ENCODE measurements around the gene LEP.

The LEP gene

DNA sequence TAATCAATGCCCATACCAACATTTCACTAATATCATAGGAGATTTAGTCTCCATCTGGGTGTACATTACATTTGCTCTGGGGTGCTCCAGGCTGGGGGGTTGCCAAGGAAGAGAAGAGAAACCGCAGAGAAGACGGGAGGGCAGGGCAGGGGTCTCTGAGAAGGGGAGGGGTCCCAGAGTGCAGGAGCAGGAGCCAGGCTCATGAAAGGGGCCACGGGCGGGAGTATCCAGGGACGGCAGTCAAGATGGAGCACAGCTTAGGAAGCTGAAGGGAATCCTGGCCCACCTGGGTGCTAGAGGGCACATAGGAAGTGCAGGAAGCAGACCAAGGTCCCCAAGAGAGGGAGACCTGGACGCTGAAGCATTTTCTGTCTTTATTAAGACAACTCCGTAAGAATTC is 2.2 kb downstream of the LEP start:
- DNase-seq: no peak
- Mint-ChIP-seq H3K9me3 (peaks cover 22% of the 10 kb centered on the region), H3K4me1 (no peaks in the 10 kb centered on the region), H3K4me3 (no peak overlapping the region), H3K27ac (no peak overlapping the region), H3K27me3 (ENCODE audit: low read depth, poor library complexity) (peaks cover 11% of the 10 kb centered on the region), H3K36me3 (ENCODE audit: low read depth) (peaks cover 6% of the 10 kb centered on the region)
- TF ChIP-seq, protein P1, sequence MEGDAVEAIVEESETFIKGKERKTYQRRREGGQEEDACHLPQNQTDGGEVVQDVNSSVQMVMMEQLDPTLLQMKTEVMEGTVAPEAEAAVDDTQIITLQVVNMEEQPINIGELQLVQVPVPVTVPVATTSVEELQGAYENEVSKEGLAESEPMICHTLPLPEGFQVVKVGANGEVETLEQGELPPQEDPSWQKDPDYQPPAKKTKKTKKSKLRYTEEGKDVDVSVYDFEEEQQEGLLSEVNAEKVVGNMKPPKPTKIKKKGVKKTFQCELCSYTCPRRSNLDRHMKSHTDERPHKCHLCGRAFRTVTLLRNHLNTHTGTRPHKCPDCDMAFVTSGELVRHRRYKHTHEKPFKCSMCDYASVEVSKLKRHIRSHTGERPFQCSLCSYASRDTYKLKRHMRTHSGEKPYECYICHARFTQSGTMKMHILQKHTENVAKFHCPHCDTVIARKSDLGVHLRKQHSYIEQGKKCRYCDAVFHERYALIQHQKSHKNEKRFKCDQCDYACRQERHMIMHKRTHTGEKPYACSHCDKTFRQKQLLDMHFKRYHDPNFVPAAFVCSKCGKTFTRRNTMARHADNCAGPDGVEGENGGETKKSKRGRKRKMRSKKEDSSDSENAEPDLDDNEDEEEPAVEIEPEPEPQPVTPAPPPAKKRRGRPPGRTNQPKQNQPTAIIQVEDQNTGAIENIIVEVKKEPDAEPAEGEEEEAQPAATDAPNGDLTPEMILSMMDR (IDR thresholded peaks at IDR 0.05): no peak

DNA sequence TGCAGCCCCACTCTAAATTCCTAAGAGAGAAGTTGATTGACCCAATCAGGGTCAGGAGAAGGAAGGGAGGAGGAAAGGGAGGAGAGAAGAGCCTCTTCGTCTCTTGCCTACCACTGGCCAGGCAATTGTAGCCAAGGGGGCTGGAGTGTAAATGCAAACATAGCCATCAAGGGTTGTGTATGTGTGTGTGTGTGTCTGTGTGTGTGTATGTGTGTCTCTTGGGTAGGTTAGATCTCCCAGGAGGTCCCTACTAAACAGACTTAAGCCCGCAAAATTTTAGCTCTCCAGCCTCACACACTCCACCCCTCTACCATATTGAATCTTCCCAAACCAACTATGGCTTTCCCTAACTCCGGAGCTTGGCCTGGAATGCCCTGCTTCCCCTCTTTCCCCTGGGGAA is 3.8 kb downstream of the LEP start:
- H3K27ac Mint-ChIP-seq: peak overlapping the region; percentile 25
- peaks cover 6% of the 10 kb centered on the region for H3K9me3 Mint-ChIP-seq
- TF ChIP-seq, protein P1 (IDR thresholded peaks at IDR 0.05): no peak
- no peaks in the 10 kb centered on the region for H3K4me1 Mint-ChIP-seq
- DNase-seq: no peak
- H3K27me3 Mint-ChIP-seq (ENCODE audit: low read depth, poor library complexity): peaks cover 9% of the 10 kb centered on the region
- no peak overlapping the region for H3K4me3 Mint-ChIP-seq
- H3K36me3 Mint-ChIP-seq (ENCODE audit: low read depth): no peaks in the 10 kb centered on the region

DNA sequence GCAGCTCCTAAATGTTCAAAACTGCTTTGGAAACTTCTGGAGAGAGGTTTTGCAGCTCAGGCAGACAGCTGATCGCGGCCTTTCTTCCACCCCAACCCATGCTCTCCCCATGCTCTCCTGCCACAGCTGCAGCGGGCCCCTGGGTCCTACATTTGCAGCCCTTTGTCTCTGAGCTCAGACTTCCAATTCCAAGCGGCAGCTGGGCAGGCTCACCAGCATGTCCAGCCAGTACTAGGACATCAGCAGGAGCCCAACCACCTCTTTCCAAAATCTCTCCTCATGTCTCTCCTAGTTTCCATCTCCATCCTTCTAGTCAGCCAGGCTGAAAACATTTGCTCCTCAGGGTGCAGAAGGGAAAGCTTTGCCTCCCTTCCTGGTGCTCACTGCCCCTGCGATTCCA is 6.0 kb downstream of the LEP start:
- Mint-ChIP-seq H3K4me3 (no peak overlapping the region), H3K9me3 (no peaks in the 10 kb centered on the region), H3K27ac (no peak overlapping the region), H3K27me3 (ENCODE audit: low read depth, poor library complexity) (peaks cover 11% of the 10 kb centered on the region), H3K4me1 (no peaks in the 10 kb centered on the region), H3K36me3 (ENCODE audit: low read depth) (no peaks in the 10 kb centered on the region)
- TF ChIP-seq, protein P1 (IDR thresholded peaks at IDR 0.05): no peak
- DNase-seq: no peak

DNA sequence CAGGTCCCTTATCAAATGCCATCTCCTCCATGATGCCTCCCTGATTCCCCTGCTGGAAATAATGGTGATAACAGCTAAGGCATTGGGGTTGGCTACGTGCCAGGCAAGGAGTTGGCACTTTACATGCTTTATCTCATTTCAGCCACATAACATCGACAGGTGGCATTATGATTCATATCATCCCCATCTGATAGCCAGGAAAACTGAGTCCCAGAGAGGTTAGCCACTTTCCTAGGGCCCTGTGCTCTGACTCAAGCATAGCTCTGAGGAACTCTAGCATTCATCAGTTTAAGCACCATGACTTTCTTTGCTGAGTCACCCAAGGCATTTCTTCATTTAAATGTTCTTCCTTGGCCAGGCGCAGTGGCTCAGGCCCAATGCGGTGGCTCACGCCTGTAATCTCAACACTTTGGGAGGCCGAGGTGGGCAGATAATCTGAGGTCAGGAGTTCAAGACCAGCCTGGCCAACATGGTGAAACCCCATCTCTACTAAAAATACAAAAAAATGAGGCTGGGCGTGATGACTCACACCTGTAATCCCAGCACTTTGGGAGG is 6.6 kb downstream of the LEP start:
- no peaks in the 10 kb centered on the region for H3K9me3 Mint-ChIP-seq
- no peak for DNase-seq
- H3K27me3 Mint-ChIP-seq (ENCODE audit: low read depth, poor library complexity): peaks cover 11% of the 10 kb centered on the region
- no peaks in the 10 kb centered on the region for H3K36me3 Mint-ChIP-seq (ENCODE audit: low read depth)
- H3K27ac Mint-ChIP-seq: no peak overlapping the region
- no peaks in the 10 kb centered on the region for H3K4me1 Mint-ChIP-seq
- TF ChIP-seq, protein P1 (IDR thresholded peaks at IDR 0.05): no peak
- no peak overlapping the region for H3K4me3 Mint-ChIP-seq

DNA sequence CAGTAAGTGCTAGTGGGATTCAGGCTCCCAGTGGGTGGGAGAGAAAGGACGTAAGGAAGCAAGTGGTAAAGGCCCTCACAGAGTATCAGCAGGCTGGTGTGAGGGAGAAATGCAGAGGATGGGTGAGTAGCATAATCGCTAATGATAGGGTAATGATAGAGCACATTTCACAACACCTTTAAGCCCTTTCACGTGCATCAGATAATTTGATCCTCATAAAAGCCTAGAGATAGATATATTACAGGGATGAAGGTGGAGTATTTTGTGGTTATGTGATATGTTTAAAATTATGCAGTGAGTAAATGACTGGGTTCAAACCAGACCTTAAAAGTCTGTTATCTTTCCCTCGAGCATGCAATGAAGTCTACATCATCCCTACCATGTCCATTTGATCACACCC is 10.3 kb downstream of the LEP start:
- Mint-ChIP-seq H3K9me3 (no peaks in the 10 kb centered on the region), H3K4me1 (no peaks in the 10 kb centered on the region), H3K4me3 (no peak overlapping the region)

DNA sequence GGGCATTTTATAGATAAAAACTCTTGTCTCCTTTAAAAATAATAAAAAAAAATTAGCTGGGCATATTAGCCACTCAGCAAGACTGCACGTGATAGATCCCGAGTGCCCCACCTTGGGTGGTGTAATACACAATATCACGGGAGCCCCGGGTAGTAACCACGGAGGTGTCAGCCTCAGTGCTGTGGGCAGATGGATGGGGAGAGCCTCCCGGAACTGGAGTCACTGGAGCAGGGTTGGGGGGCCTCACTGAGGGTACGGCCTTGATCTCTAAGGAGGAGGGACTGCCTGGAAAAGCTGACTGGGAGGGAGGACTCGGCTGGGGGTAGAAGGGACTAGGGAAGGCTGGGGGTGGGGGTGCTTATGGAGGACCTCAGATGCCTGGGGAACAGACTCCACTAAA is 12.6 kb downstream of the LEP start:
- peaks cover 5% of the 10 kb centered on the region for H3K9me3 Mint-ChIP-seq
- peaks cover 5% of the 10 kb centered on the region for H3K4me1 Mint-ChIP-seq
- H3K36me3 Mint-ChIP-seq (ENCODE audit: low read depth): no peaks in the 10 kb centered on the region
- TF ChIP-seq, protein P1 (IDR thresholded peaks at IDR 0.05): no peak
- no peak overlapping the region for H3K4me3 Mint-ChIP-seq
- no peak overlapping the region for H3K27ac Mint-ChIP-seq
- no peak for DNase-seq
- H3K27me3 Mint-ChIP-seq (ENCODE audit: low read depth, poor library complexity): peaks cover 5% of the 10 kb centered on the region

More for the DNA sequence above, 10.3 kb downstream of the LEP start:
- H3K27me3 Mint-ChIP-seq (ENCODE audit: low read depth, poor library complexity): peaks cover 2% of the 10 kb centered on the region
- DNase-seq: no peak
- TF ChIP-seq, protein P1 (IDR thresholded peaks at IDR 0.05): no peak
- H3K36me3 Mint-ChIP-seq (ENCODE audit: low read depth): no peaks in the 10 kb centered on the region
- no peak overlapping the region for H3K27ac Mint-ChIP-seq

All from nephron progenitor cell (in vitro differentiated cells).